T47D (cell line): Measurements from ENCODE around the gene KDM6B.

ENCODE experiments used
- DNase-seq, 2 experiments: peaks; one replicate each; pipeline versions ENCODE4 v3.0.0 to v3.0.0-alpha.2; 2011 to 2012; ENCODE audit warnings: low read depth in 1 of 2, low spot score in 1 of 2
- JUND ChIP-seq: IDR thresholded peaks from 2 replicates; pipeline ENCODE4 v1.6.1; 2012; ENCODE audit warnings: low read depth
- in situ Hi-C: cut with HindIII; loops from 2 replicates; pipeline ENCODE4 v1.10.0; 2016; ENCODE audit warnings: low sequenced_read_pairs, low pct_unique_long_range_greater_than_20kb

The KDM6B gene

DNA sequence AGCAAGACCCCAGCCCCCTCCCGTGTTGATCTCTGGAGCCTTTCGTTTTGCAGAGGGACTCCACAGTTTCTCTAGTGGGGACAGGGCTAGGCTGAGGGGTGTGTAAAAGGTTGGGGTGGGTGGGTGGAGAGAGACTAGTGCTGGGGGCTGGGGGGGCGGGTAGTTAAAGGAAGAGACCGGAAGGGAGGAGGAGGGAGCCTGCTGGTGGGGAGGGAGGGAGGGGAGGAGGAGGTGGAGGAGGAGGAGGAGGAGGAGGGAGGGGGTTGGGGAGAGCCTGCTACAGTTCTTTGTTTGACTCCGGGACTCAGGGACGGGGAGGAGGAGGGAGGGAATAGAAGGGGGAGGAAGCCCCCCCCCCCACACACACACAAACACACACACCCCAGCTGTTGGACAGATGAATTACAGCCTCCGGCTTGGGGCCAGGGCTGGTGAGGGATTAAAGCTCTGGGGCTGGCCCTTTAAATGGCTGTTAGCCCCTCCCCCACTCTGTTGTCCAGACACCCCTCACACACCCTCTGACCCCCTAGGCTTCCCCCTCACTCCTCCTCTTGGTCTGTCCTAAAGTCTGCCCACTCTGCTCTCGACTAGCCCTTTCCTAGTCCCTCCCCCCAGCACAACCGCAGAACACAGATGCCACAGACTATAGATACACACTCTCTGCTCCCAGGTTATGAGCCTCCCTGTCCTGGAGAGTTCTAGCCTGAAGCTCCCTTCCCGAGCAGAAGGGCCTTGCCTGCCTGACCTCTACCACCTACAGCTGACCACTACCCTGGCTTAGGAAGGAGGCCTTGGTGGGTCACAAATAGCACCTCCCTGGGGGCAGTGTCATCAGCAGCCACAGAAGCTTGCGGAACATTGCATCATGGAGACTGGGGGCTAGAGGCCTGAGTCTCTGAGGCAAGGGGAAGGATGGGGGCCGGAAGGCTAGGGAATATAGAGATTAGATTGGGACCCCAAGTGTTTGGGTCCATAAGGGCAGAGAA lies 4.4 kb downstream of the KDM6B start:
- DNase-seq: peak in 1 of 2 experiments; percentile 78
- no peak for TF ChIP-seq JUND
- in situ Hi-C loops: no loop called here

DNA sequence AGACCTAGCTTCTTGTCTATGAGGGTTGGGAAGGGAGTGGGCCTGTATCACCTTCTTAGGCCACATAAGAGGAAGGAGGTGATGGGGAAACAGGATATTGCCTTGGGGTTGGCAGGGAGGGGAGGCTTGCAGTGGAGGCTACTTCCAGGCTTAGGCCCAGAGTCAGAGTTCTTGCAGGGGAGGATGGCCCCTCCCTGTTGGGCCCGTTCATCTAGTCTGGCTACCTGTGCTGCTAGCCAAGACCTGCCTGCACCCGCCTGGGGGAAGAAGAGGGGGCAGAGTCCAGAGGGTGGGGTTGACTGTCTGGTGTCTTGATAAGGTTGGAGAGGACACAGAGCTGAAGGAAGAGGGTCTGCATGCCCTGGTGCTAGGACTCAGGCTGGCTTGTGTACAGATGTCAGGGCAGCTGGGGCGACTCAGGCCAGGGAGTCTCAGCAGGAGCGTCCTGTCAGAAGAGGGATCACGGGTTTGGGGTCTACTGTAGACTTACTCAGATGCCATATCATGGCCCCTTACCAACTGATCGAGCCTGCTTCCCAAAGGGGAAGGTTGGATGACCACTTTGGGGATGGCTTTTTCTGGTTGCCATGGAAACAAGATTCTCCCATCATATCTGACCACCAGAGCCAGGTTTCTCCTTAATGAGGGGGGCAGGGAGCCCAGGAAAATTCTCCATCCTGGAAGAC lies 5.3 kb downstream of the KDM6B start:
- TF ChIP-seq JUND: no peak
- peak in 1 of 2 experiments; percentile 49 for DNase-seq
- in situ Hi-C loops: no loop called here

DNA sequence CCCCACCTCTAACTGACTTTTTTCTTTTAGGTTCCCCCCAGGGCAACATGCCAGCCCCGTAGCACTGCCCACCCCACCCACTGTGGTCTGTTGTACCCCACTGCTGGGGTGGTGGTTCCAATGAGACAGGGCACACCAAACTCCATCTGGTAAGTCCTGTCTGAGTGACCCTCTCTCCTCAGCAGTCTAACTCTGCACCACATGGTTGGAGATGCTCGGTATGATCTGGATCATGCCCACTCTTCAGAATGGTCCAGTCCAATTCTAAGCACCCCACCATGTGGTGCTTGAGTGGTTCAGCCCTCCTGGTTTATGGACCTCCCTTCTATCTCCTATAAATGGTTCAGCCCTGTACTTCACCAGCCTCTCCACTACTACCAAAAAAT lies 5.9 kb downstream of the KDM6B start:
- in situ Hi-C loops: no loop called here
- no peak for TF ChIP-seq JUND
- DNase-seq: peak in 1 of 2 experiments; percentile 52

DNA sequence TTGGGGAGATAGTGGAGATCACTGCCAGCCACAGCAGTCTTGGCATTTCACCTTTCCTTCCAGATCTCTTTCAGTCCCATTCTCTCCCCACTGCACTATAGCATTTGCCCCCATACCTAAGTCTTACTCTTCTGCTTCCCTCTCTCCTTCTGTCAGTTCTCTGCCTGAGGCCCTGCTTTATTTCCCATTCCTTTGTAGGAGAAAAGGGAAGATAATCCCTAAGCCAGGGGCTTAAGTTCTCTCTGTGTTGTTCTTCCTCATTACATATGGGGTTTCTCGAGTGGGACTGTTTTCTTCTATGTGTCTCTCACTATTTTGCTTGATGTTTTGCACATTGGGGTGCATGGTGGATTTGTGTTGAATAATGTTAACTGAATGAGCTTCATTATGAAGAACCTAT lies 6.4 kb downstream of the KDM6B start:
- no peak for DNase-seq
- no peak for TF ChIP-seq JUND
- in situ Hi-C loops: no loop called here

DNA sequence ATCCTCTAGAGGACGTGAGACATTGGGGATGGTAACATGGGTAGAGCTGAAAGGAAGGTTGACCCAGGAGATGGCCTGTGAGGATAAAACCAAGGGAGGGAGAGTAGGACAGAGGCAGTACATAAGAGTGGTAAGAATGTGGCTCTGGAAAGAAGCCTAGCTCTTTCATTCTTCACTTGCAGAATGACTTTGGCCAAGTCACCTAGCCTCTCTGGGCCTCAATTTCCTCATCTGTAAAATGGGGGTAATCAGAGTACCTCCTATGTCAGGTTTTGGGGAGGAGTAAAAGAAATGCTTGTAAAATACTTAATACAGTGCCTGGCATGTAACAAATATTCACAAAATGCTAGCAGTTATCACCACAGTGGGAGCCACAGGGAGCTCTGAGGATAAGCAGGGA lies 6.9 kb downstream of the KDM6B start:
- no peak for TF ChIP-seq JUND
- in situ Hi-C loops: no loop called here

DNA sequence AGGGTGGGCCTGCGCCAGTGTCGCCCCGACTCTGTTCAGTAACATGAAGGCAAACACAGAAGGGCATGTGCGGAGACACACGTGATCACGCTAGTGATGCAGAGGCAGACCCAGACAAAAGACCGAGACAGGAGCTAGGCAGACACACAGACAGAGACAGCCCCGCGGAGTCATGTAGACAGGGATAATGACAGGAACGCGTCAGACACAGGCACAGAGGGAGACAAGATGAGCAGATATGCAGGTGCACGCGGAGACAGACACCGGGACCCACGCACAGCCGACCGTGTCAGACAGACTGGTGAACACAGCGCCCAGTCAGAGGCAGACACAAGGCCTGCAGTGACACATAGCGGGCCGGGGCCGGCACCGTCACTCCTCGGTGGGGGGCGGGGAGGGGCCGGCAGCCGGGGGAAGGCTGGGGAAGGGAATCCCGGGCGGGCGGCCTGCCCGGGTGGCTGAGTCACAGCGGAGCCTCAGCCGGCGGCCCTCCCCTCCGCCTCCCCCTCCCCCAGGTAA lies 7.4 kb downstream of the KDM6B start:
- in situ Hi-C loops: no loop called here
- peak in 1 of 2 experiments; percentile 75 for DNase-seq
- no peak for TF ChIP-seq JUND

More for the DNA sequence above, 6.9 kb downstream of the KDM6B start:
- no peak for DNase-seq

DNA sequence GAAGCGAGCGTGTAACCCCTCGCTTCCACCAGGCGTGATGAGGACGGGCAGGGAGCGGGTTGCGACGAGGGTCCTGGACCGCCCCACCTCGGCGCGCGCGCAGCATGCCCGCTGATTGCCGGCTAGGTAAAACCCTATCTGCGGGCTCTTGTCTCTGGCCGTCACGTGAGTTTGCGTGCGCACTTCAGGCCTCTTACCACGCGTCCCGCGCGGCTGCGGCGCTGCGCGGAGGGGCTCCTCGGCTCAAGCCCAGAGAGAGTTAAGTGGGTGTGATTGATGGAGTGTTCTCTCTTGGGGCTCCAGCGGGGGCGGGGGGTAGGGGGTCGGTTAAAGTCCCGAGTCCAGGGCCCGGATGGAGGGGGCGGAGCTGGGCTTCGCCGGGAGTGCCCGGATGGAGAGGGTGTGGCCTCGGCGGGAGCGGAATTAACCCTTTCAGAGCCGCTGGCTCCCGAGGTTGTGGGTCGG lies 7.9 kb downstream of the KDM6B start:
- in situ Hi-C loops: no loop called here
- DNase-seq: peak in 1 of 2 experiments; percentile 87
- no peak for TF ChIP-seq JUND

DNA sequence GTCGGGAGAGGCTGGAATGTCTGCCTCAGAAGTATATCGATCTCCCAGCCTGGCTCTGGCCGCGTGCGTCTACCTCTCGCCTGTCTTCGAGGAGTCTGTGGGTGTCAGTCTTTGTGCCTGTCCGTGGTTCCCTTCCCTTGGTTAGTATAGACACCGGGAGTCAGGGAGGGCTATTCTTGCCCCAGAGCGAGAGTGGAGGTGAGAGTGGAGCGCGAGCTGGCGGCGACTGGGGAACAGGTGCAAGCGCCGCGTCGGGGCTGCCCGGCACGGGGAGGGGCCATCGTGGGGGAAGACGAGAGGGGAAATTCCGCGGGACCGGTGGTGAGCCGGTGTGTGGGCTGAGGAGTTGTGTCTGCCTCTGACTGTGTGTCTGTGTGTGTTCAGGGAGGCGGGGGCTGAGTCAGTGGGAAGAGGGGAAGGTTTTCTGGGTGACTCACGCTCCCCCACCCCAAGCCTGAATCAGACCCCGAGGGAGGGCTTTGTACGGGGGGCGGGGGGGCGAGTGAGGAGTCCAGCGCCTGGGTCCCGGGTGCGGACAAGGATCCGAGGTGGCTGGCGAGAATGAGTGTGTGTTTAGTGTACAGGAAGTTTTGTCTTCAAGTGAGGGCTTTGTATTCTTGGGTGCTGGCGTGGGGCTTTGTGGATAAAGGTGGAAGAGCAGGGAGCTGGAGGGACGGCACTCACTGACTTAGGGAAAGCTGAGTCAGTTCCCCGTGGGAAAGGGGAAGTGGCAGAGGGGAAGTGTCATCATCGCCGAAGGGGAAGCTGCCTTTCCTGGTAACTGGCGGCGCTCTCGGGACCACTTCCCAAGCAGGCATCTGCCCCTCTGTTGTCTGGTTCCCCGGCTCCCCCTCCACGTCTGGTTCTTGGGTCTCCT lies 8.6 kb downstream of the KDM6B start:
- peak in 1 of 2 experiments; percentile 57 for DNase-seq

DNA sequence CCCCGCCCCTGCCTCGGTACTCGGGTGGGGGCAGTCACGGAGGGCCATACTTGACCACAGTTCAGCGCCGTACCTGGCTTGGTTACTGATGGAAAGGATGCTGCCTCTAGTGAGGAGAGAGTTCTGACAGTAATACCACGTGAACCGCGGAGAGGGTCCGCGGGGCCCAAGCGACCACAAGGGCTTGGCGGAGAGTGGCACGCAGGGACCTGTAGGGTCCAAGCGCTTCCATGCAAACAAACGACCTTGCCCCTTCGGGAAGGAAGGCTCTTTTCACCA lies 9.2 kb downstream of the KDM6B start:
- no peak for TF ChIP-seq JUND
- in situ Hi-C loops: no loop called here
- DNase-seq: no peak

More for the DNA sequence above, 8.6 kb downstream of the KDM6B start:
- TF ChIP-seq JUND: no peak
- in situ Hi-C loops: no loop called here

DNA sequence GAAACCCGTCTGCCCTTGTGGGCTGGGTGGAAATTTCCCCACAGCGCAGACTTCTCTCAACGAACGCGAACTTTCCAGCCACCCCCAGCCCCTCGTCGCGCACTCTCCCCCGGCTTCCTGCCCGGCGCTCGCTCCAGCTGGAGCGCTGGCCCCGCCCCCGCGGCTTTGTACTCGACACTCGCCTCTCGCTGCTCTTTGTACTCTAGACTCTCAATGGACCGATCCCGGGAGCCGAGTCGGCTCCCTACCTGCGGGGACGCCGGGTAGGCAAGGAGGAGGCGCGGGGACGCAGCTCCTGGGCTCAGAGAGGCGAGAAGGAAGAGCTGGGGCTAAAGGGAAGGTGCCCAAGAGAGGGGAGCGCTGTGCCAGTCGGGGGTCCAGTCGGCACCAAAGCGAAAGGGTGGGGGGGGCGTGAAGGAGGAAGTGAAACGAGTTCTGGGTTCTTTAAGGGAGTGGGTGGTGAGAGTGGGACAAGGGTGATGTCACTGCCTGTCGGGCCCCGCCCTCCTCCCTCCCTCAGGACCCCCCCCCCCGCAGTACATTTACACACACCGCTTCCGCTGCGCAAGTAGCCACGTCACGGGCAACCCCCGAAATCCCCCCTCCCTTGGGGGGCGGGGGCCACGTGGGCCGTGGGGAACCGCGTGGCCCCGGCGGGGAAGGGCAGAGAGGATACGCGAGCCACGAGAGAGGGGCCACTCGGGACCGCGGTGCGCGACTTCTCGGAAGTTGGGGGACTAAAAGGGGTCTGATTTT lies 9.7 kb downstream of the KDM6B start:
- peak; percentile 66 to 85 for DNase-seq
- in situ Hi-C loops: no loop called here
- TF ChIP-seq JUND: no peak

DNA sequence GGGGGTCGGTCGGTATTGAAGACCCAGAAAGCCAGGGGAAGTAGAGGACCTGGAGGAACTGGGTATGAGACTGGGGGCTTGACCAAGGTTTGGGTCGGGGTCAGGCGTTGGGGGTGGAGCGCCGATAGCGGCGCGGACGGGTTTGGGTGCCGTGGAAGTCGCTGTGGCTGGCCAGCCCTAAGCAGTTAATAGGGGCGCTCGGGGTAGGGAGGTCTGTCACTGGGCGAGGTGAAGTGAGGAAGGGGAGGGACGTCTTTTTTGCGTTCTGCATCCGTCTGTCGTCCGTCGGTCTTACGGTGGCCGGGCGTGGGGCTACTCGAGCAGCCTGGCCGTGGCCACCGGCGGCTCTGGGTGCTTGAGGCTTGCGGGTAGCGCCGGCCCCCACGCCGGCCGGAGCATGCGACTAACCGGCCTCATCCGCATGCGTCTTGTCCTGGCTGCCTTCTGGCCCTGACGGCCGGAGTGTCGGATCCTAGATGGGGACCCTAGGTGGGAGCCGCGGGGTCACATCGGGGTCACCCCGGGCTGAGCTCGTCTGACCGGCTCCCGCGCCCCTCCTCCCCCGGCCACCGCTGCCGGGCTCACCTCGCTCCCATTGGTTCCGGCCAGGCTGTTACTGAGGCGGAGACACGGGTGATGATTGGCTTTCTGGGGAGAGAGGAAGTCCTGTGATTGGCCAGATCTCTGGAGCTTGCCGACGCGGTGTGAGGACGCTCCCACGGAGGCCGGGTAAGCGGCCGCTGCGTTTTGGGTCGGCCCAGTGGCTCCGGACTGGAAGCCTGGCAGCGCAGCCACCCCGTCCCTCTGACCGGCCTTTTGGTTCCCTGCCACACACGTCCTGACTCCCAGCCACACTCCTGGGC lies 10.5 kb downstream of the KDM6B start:
- no peak for TF ChIP-seq JUND
- in situ Hi-C loops: no loop called here
- peak; percentile 86 to 96 for DNase-seq
